C4-2B (cell line): ENCODE measurements around the gene COL4A2.

Experiments used
- H3K27ac ChIP-seq: fragments of 450-650 bp; 2 replicates; pipeline ENCODE4 v1.5.1; 2017
- ZFX ChIP-seq: fragments of 450-650 bp; IDR thresholded peaks from 2 replicates; pipeline ENCODE4 v1.6.1; 2017
- TF ChIP-seq, protein P1 (sequence below): fragments of 450-650 bp; conservative IDR thresholded peaks from 2 replicates; pipeline ENCODE4 v1.5.1; 2017; ENCODE audit warnings: mild to moderate bottlenecking

COL4A2 gene

DNA sequence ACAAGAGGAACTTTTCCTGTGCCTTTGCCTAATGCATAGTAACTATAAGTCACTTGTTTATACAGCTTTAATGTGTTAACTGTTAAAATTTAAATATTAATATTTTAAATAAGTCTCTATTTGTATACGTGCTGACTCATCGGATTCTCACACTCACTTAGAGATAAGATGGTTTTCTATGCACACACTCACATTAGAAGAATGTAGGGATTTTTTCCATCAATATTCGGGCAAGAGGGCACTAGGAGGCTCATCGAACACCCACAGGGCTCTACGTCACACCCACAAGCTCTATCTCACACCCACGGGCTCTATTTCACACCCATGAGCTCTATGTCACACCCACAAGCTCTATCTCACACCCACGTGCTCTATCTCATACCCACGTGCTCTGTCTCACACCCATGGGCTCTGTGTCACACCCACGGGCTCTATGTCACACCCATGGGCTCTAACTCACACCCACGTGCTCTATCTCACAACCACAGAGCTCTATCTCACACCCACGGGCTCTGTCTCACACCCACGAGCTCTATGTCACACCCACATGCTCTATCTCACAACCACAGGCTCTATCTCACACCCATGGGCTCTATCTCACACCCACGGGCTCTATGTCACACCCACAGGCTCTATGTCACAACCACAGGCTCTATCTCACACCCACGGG lies 73.4 kb downstream of the COL4A2 start:
- no peak overlapping the region for H3K27ac ChIP-seq
- no peak for TF ChIP-seq ZFX
- TF ChIP-seq, protein P1, sequence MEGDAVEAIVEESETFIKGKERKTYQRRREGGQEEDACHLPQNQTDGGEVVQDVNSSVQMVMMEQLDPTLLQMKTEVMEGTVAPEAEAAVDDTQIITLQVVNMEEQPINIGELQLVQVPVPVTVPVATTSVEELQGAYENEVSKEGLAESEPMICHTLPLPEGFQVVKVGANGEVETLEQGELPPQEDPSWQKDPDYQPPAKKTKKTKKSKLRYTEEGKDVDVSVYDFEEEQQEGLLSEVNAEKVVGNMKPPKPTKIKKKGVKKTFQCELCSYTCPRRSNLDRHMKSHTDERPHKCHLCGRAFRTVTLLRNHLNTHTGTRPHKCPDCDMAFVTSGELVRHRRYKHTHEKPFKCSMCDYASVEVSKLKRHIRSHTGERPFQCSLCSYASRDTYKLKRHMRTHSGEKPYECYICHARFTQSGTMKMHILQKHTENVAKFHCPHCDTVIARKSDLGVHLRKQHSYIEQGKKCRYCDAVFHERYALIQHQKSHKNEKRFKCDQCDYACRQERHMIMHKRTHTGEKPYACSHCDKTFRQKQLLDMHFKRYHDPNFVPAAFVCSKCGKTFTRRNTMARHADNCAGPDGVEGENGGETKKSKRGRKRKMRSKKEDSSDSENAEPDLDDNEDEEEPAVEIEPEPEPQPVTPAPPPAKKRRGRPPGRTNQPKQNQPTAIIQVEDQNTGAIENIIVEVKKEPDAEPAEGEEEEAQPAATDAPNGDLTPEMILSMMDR = no peak

DNA sequence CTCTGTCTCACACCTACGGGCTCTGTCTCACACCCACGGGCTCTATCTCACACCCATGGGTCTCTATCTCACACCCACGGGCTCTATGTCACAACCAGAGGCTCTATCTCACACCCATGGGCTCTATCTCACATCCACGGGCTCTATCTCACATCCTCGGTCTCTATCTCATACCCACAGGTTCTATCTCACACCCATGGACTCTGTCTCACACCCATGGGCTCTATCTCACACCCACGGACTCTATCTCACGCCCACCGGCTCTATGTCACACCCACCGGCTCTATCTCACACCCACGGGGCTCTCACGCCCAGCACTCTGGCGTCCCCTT lies 73.9 kb downstream of the COL4A2 start:
- TF ChIP-seq, protein P1 = no peak
- TF ChIP-seq ZFX = no peak
- no peak overlapping the region for H3K27ac ChIP-seq

DNA sequence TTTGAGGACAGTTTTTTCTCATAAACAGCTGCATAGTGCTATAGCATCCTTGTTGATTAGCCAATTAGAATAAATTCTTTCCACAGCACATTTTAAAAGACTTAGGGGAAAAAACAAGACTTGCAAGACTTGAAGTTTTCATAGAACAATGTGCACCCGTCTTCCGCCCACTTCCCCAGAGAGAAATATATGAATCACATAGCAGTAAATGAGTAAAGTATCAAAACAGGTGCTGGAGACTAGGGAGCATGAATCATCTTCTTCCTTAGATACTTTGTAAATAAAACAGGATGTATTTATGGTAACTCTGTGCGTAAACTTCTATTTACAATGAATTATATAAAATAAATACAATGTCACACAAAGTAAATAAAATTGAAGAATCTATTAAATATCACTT lies 75.1 kb downstream of the COL4A2 start:
- no peak for TF ChIP-seq ZFX
- TF ChIP-seq, protein P1 = no peak
- no peak overlapping the region for H3K27ac ChIP-seq

DNA sequence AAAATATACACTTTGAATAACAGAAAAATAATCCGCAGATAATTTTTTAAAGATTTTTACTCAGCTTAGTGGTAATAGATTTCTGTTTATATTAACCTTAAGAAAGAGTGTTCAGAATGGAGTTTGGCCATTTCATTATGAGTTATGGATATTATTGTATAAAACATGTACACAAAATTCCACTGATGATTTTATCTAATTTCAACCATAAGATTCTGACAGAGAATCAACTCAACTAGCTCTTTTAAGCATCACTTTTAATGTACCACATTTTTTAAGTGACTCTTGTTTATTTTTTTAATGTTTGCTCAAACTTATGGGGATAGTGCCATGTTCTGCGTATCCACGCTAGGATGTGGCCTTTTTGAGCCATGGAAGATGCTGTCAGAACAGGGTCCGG lies 75.7 kb downstream of the COL4A2 start:
- no peak for TF ChIP-seq ZFX
- TF ChIP-seq, protein P1 = no peak
- H3K27ac ChIP-seq = no peak overlapping the region

DNA sequence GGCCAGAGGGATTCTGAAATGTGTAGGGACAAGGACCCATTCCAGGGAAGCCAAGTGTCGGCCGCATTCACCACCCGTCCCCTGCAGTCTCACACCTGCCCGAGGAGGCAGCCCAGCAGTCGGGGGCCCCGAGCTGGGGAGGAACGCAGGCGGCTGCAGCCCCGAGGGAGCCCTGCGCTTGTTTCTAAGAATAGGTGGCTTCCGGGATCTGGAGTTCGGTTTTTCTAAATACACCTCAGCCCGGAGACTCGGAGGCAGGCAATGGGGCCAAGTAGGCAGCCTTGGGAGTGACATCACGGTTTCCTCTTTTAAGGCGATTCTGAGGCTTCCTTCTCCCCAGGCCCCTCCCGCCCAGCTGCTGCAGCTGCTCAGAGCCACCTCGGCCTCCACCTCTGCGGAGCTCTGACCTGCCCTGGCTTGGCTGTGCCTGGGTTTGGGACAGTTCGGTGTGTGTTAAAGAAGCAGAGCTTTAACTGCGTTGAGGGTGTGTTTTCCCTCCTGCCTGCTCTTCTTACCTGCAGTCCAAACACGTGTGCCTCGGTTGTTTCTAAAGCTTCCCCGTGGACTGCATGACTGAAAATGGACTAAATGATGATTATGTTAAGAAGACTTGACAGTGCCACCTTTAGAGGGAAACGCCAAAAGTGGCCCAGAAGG lies 80.5 kb downstream of the COL4A2 start:
- no peak overlapping the region for H3K27ac ChIP-seq
- TF ChIP-seq ZFX = no peak
- TF ChIP-seq, protein P1 = no peak

DNA sequence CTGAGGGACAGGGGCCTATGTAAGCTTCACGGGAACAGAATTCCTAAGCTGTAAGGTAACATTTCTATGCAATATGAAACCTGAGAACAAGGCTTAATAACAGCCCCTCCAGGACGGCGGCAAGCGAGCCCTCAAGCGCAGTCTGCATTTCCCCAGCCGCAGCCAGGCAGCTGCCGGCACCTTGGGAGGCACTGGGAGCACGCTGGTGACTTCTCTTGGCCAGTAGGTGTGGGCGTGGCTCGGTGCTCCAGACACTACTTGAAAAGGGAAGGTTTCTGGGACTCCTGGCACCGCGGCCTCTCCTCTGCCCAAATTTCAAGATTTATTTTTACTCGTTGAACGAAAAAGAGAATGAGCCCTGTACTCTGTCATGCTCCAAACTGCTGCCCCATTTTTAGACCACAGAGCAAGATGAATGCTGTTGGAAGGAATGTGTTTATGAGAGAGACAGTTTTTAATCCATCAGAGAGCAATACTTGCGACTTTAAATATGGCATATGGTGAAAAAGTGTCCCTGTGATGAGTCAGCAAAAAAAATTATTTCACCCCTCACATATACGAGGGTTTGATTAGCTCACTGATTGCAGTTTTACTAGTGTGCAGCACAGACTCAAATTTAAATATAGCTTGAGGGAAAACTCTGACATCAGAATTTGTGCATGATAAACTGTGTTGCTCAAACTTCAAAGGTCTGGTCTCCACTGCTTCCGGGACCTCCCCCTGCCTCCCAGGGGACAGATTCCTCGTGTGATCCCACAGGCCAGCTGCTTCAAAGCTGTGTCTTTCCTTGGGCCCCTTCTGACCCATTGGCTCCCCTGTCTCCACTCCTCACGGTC lies 81.2 kb downstream of the COL4A2 start:
- no peak overlapping the region for H3K27ac ChIP-seq
- TF ChIP-seq, protein P1 = no peak
- TF ChIP-seq ZFX = no peak

DNA sequence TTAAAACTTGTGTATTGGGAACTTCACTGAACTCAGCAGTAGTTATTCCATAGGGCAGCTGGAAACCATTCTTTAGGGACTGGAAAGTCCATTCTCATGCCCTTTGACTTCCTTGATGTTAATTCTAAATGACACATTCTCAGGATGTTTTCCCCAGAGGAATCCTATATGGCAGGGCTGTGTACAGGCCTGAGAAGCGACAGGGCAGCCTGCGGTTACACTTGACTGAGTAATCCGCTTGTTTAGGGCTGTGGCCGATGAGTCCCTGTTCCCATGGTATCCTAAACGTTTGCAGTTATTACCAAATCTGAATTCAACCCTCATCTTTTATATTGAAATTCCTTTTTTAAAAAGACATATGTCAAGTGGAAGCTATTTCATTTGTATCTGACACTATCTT lies 83.5 kb downstream of the COL4A2 start:
- TF ChIP-seq ZFX = no peak
- TF ChIP-seq, protein P1 = no peak
- no peak overlapping the region for H3K27ac ChIP-seq
